GM23338 (cell line): Measurements from ENCODE around the gene ENTHD1. TPM values are rescaled to one million over a fixed set of nuclear protein-coding genes. Genes with fewer than 3 reads are reported as not detected.

ENCODE experiments used
- ATAC-seq: fragments of 200-7000 bp; cut with Tn5 transposase; 3 replicates; pipeline ENCODE4 v1.9.1; 2020
- DNase-seq: peaks from one replicate; pipeline ENCODE4 v3.0.0-alpha.2; 2015; ENCODE audit warnings: low spot score
- H2AFZ ChIP-seq: fragments of 200-600 bp; sonication (generic); 2 replicates; pipeline ENCODE4 v1.8.0; 2016; ENCODE audit warnings: antibody characterized with exemption, mild to moderate bottlenecking, moderate library complexity
- H3F3A ChIP-seq: fragments of 200-600 bp; sonication (generic); replicated peaks from 2 replicates; pipeline ENCODE4 v1.8.0; 2017; ENCODE audit warnings: antibody characterized with exemption, mixed run types, low read depth
- H3K27ac ChIP-seq: fragments of 200-600 bp; sonication (generic); 2 replicates; pipeline ENCODE4 v1.6.1; 2016; ENCODE audit warnings: low read depth
- H3K27me3 ChIP-seq: fragments of 200-600 bp; sonication (generic); 2 replicates; pipeline ENCODE4 v1.8.0; 2016; ENCODE audit warnings: mild to moderate bottlenecking, mixed run types, moderate library complexity; ENCODE audit not compliant: insufficient read depth
- H3K36me3 ChIP-seq: fragments of 200-600 bp; sonication (generic); 2 replicates; pipeline ENCODE4 v1.8.0; 2016; ENCODE audit warnings: mild to moderate bottlenecking; ENCODE audit not compliant: insufficient read depth
- H3K4me1 ChIP-seq: fragments of 200-600 bp; sonication (generic); 2 replicates; pipeline ENCODE4 v1.8.0; 2016; ENCODE audit warnings: mild to moderate bottlenecking, moderate library complexity; ENCODE audit not compliant: insufficient read depth
- H3K4me2 ChIP-seq: fragments of 200-600 bp; sonication (generic); 2 replicates; pipeline ENCODE4 v1.7.1; 2017; ENCODE audit warnings: mixed run types
- H3K4me3 ChIP-seq: fragments of 200-600 bp; sonication (generic); 2 replicates; pipeline ENCODE4 v1.6.1; 2016; ENCODE audit warnings: mixed run types
- H3K79me2 ChIP-seq: fragments of 200-600 bp; sonication (generic); replicated peaks from 2 replicates; pipeline ENCODE4 v1.8.0; 2017; ENCODE audit warnings: mild to moderate bottlenecking; ENCODE audit not compliant: insufficient read depth
- H3K9me2 ChIP-seq: fragments of 200-600 bp; sonication (generic); 2 replicates; pipeline ENCODE4 v1.8.0; 2017; ENCODE audit not compliant: insufficient read depth
- H4K20me1 ChIP-seq: fragments of 200-600 bp; sonication (generic); replicated peaks from 2 replicates; pipeline ENCODE4 v1.8.0; 2017; ENCODE audit warnings: mild to moderate bottlenecking; ENCODE audit not compliant: insufficient read depth
- H3K27ac Mint-ChIP-seq: 2 replicates; pipeline ENCODE4 v1.8.0; 2020; ENCODE audit warnings: inconsistent platforms, mild to moderate bottlenecking, moderate library complexity, mixed read lengths
- H3K27me3 Mint-ChIP-seq: 3 replicates; pipeline ENCODE4 v1.8.0; 2022; ENCODE audit warnings: low read depth, mild to moderate bottlenecking, moderate library complexity, mixed read lengths, inconsistent platforms; ENCODE audit not compliant: insufficient read depth, poor library complexity
- H3K36me3 Mint-ChIP-seq: 3 replicates; pipeline ENCODE4 v1.8.0; 2021; ENCODE audit warnings: low read depth, mild to moderate bottlenecking, inconsistent platforms, moderate library complexity, mixed read lengths
- H3K4me1 Mint-ChIP-seq: 3 replicates; pipeline ENCODE4 v1.8.0; 2020; ENCODE audit warnings: mild to moderate bottlenecking, inconsistent platforms, mixed read lengths
- H3K4me3 Mint-ChIP-seq: 3 replicates; pipeline ENCODE4 v1.8.0; 2021; ENCODE audit warnings: moderate library complexity, mild to moderate bottlenecking, inconsistent platforms, mixed read lengths
- H3K9me3 Mint-ChIP-seq: 3 replicates; pipeline ENCODE4 v1.8.0; 2020; ENCODE audit warnings: moderate library complexity, mild to moderate bottlenecking, inconsistent platforms, mixed read lengths
- CTCF ChIP-seq, 2 experiments: fragments of 200-600 bp in 1 of 2; sonication (generic) in 1 of 2; conservative IDR thresholded peaks; 2 replicates each; pipeline versions ENCODE4 v1.5.1 to v1.6.1; 2016 to 2017; ENCODE audit warnings: antibody characterized with exemption in 2 of 2, low read depth in 2 of 2, mild to moderate bottlenecking in 2 of 2, moderate library complexity in 1 of 2
- EZH2 ChIP-seq: fragments of 200-600 bp; sonication (generic); IDR thresholded peaks from one replicate; pipeline ENCODE4 v1.8.0; 2017; ENCODE audit warnings: antibody characterized with exemption, mild to moderate bottlenecking, low read depth; ENCODE audit not compliant: unreplicated experiment
- EZH2phosphoT487 ChIP-seq: fragments of 200-600 bp; sonication (generic); IDR thresholded peaks from one replicate; pipeline ENCODE4 v1.8.1; 2018; ENCODE audit warnings: antibody characterized with exemption; ENCODE audit not compliant: unreplicated experiment
- NANOG ChIP-seq: IDR thresholded peaks from 2 replicates; pipeline ENCODE4 v1.6.1; 2016; ENCODE audit warnings: antibody characterized with exemption, borderline replicate concordance
- POLR2AphosphoS5 ChIP-seq: IDR thresholded peaks from 2 replicates; pipeline ENCODE4 v1.6.1; 2016; ENCODE audit warnings: antibody characterized with exemption, low read depth
- REST ChIP-seq: IDR thresholded peaks from one replicate; pipeline ENCODE4 v1.6.1; 2018; ENCODE audit warnings: antibody characterized with exemption; ENCODE audit not compliant: unreplicated experiment
- ZNF462 ChIP-seq: fragments of 250-450 bp; sonication (Bioruptor Pico); IDR thresholded peaks from 2 replicates; pipeline ENCODE4 v1.5.0; 2020; ENCODE audit warnings: mild to moderate bottlenecking, moderate library complexity
- polyA plus RNA-seq: library from polyadenylated mRNA; unstranded; fragments of >200 nt; fragmentation: Nextera tagmentation; extraction: Ambion mirVana; gene quantifications from 2 replicates; pipeline ENCODE4 v1.2.1, GENCODE V29; 2016
- total RNA-seq: library from RNA; depleted of rRNA; stranded (reverse); fragments of >200 nt; shearing (Covaris generic); gene quantifications from 2 replicates; pipeline ENCODE4 v1.2.3, GENCODE V29; 2014

The ENTHD1 gene
- total and polyA plus RNA-seq, 2 experiments from 2014 or later: not detected

GRCh38 chr22:39722501-39722900 is 171.1 kb downstream of the ENTHD1 start (continued):
- TF ChIP-seq ZNF462 (CRISPR knock-in tag): no peak

- Mint-ChIP-seq H3K4me1 (peaks cover 12% of the 10 kb centered on the region), H3K27me3 (peaks cover 9% of the 10 kb centered on the region), H3K27ac (no peak overlapping the region), H3K36me3 (no peaks in the 10 kb centered on the region), H3K9me3 (no peaks in the 10 kb centered on the region), H3K4me3 (no peak overlapping the region)
- H4K20me1 ChIP-seq: no peaks in the 10 kb centered on the region
- no peaks in the 10 kb centered on the region for H3F3A ChIP-seq
- H3K9me2 ChIP-seq: no peaks in the 10 kb centered on the region
- no peak overlapping the region for H2AFZ ChIP-seq
- DNase-seq (no peak), ATAC-seq (no peak)
- no peaks in the 10 kb centered on the region for H3K4me1 ChIP-seq
- H3K27ac ChIP-seq: no peak overlapping the region
- H3K4me2 ChIP-seq: no peak overlapping the region
- no peak overlapping the region for H3K4me3 ChIP-seq
- no peaks in the 10 kb centered on the region for H3K36me3 ChIP-seq
- no peaks in the 10 kb centered on the region for H3K27me3 ChIP-seq
- H3K79me2 ChIP-seq: no peaks in the 10 kb centered on the region
- TF ChIP-seq EZH2 (no peak), EZH2phosphoT487 (no peak), REST (no peak), CTCF (conservative IDR thresholded peaks at IDR 0.05; ENCODE audit: low read depth in 2 of 2) (no peak), NANOG (no peak), POLR2AphosphoS5 (no peak)
These were observed 171.6 kb downstream of the ENTHD1 start for GRCh38 chr22:39722032-39722325.
